ENCODE results near the gene SLC17A7. TPM values are rescaled to one million over a fixed set of nuclear protein-coding genes. Genes with fewer than 3 reads are reported as not detected.

SLC17A7 gene
- total RNA-seq, 4 donors from 2014 or later = 0.60 to 1.2 (median 1.1) TPM

DNA sequence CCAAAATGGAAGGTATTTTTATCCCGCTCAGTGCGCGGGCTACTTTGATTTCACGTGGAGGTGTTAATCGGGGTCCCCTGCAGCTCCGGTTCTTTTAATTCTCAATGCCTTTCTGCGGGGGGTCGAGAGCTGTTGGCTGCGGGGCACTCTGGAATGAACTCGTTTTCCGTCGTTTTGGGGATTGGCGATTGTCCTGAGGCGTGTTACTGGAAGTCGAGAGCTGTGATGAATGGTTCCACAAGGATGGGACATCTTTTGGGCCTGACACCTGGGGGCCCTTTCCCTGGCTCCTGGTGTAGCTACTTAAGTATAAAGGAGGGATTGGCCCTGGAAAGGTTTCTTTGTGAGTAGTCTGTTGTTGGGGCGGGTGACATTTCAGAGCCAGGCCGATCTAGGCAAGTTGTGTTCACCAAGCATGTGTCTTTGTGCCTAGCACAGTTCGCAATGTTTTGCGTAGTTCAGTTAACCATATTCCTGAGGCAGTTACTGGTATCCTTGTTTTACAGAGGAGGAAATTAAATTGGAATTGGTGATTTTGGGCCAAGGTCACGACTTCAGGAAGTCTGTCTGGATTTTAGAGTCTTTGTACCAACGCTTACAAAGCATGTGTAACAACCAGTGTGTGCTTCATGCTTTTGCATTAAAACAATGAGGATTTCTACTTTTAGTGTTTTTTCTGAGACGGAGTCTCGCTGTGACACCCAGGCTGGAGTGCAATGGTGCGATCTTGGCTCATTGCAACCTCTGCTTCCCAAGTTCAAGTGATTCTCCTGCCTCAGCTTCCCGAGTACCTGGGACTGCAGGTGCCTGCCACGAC, 46.9 kb upstream of the SLC17A7 start:
- Histone ChIP-seq H3K36me3 (peaks cover 40% of the 10 kb centered on the region), H3K27ac (peak overlapping the region; percentile 92), H3K4me1 (peaks cover 30% of the 10 kb centered on the region), H3K27me3 (no peaks in the 10 kb centered on the region), H3K4me3 (peak overlapping the region; percentile 89), H3K9me3 (no peaks in the 10 kb centered on the region)
- TF ChIP-seq, protein P1, sequence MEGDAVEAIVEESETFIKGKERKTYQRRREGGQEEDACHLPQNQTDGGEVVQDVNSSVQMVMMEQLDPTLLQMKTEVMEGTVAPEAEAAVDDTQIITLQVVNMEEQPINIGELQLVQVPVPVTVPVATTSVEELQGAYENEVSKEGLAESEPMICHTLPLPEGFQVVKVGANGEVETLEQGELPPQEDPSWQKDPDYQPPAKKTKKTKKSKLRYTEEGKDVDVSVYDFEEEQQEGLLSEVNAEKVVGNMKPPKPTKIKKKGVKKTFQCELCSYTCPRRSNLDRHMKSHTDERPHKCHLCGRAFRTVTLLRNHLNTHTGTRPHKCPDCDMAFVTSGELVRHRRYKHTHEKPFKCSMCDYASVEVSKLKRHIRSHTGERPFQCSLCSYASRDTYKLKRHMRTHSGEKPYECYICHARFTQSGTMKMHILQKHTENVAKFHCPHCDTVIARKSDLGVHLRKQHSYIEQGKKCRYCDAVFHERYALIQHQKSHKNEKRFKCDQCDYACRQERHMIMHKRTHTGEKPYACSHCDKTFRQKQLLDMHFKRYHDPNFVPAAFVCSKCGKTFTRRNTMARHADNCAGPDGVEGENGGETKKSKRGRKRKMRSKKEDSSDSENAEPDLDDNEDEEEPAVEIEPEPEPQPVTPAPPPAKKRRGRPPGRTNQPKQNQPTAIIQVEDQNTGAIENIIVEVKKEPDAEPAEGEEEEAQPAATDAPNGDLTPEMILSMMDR (IDR thresholded peaks at IDR 0.05) = no peak
- TF ChIP-seq EP300 (IDR thresholded peaks at IDR 0.05) (no peak), POLR2AphosphoS5 (IDR thresholded peaks at IDR 0.05) (no peak), POLR2A (IDR thresholded peaks at IDR 0.05) (no peak)
- WGBS = under 1% methylated on average over 23 of the region's 26 CpGs
- no peak for DNase-seq (ENCODE audit: low spot score in 2 of 2)

DNA sequence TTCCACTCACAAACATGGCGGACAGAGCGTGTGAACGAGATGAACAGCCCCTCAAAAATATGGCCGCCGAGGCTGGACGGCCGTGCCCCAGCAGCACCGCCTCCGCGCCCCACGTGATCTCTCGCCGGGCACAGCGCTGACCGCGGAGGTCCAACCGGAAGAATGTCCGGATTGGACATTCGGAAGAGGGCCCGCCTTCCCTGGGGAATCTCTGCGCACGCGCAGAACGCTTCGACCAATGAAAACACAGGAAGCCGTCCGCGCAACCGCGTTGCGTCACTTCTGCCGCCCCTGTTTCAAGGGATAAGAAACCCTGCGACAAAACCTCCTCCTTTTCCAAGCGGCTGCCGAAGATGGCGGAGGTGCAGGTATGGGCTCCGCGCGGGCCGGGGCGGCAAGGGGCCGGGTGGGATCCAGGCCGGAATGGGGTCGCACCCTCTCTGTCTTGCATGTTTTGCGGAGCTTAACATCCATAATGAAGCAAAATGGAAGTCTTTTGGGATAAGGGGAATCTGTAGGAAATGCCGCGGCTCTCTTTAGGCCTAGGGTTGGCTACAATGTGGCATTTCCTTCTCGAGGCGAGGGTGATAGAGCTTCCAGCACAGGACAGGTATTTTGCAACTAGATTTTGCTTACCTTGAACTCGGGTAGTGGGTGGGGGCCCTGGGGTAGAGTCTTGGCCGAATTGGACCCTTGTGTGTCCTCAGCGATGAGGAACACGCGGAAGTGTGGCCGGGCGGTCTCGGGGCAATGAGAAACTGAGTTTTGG, 46.1 kb upstream of the SLC17A7 start, which contains the start of gene RPL13A:
Gene RPL13A, plus strand, starts transcription at position 332 of the 769 bp plus-strand sequence. Its CDS starts 22 bp downstream, at position 354.
- Histone ChIP-seq H3K4me3 (peak within 1 kb of the TSS; percentile 89), H3K27me3 (no peaks in the 10 kb centered on the region), H3K9me3 (no peaks in the 10 kb centered on the region), H3K27ac (peak within 1 kb of the TSS; percentile 92), H3K4me1 (peaks cover 30% of the 10 kb centered on the region), H3K36me3 (peaks cover 38% of the 10 kb centered on the region)
- TF ChIP-seq EP300 (IDR thresholded peaks at IDR 0.05) (no peak), POLR2A (IDR thresholded peaks at IDR 0.05) (peak; percentile 98 to 99), POLR2AphosphoS5 (IDR thresholded peaks at IDR 0.05) (peak; percentile 97 to 100 (median 99))
- TF ChIP-seq, protein P1 (IDR thresholded peaks at IDR 0.05) = no peak
- 2% methylated on average over 18 of the region's 57 CpGs for WGBS
- peak; percentile 99 to 100 for DNase-seq (ENCODE audit: low spot score in 2 of 2)

DNA sequence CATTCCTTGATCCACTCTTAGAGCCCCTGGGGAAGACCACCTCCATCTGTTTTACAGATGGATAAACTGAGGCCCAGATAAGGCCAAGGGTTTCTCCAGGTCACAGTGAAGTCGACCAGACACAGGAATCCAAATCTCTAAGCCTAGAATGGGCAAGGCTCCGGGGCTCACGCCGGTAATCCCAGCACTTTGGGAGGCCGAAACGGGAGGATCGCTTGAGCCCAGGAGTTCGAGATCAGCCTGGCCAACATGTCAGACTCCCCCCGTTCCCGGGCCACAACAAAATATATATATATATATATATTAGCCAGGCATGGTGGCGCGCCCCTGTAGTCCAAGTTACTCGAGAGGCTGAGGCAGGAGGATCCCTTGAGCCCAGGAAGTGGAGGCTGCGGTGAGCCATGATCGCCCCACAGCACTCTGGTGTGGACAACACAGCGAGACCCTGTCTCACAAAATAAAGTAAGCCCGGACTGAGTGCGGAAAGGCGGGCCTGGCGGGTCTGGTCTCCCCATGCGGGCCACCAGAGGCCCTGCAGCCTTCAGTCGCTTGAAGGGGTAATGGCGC, 45.5 kb upstream of the SLC17A7 start:
- H3K9me3 ChIP-seq = no peaks in the 10 kb centered on the region
- H3K4me1 ChIP-seq = peaks cover 30% of the 10 kb centered on the region
- H3K27ac ChIP-seq = peak overlapping the region; percentile 34
- no peak for TF ChIP-seq POLR2AphosphoS5 (IDR thresholded peaks at IDR 0.05)
- TF ChIP-seq, protein P1 (IDR thresholded peaks at IDR 0.05) = no peak
- TF ChIP-seq EP300 (IDR thresholded peaks at IDR 0.05) = no peak
- no peak for TF ChIP-seq POLR2A (IDR thresholded peaks at IDR 0.05)
- peak overlapping the region; percentile 89 for H3K4me3 ChIP-seq
- WGBS = 66% methylated on average over 23 of the region's 23 CpGs
- no peaks in the 10 kb centered on the region for H3K27me3 ChIP-seq
- no peak for DNase-seq (ENCODE audit: low spot score in 2 of 2)
- H3K36me3 ChIP-seq = peaks cover 31% of the 10 kb centered on the region

DNA sequence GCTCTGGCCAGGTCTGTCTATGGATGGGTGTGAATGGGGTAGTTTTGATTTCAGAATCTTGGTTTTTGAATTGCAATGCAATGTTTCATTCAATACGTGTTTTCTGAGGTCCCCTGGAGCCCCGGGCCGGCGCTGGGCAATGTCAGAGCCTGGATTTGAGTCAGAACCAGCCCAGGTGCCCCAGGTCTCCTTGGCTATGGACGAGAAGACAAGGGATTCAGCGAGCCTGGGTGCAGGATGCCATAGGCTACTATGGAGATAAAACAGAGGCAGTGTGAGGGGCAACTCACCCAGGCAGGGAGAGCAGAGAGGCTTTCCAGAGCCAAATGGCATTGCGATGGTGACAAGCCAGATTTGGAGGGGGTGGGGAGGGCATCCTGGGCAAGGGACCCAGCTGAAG, 44.9 kb upstream of the SLC17A7 start:
- H3K9me3 ChIP-seq = no peaks in the 10 kb centered on the region
- TF ChIP-seq, protein P1 (IDR thresholded peaks at IDR 0.05) = no peak
- no peak for TF ChIP-seq POLR2A (IDR thresholded peaks at IDR 0.05)
- no peak for TF ChIP-seq POLR2AphosphoS5 (IDR thresholded peaks at IDR 0.05)
- TF ChIP-seq EP300 (IDR thresholded peaks at IDR 0.05) = no peak
- H3K27ac ChIP-seq = no peak overlapping the region
- peak in 1 of 2 donors; percentile 67 for DNase-seq (ENCODE audit: low spot score in 2 of 2)
- no peaks in the 10 kb centered on the region for H3K27me3 ChIP-seq
- no peak overlapping the region for H3K4me3 ChIP-seq
- H3K4me1 ChIP-seq = peaks cover 30% of the 10 kb centered on the region
- WGBS = 92% methylated on average over 7 of the region's 7 CpGs
- H3K36me3 ChIP-seq = peaks cover 26% of the 10 kb centered on the region

All from suprapubic skin (tissue), 4 donors.